Lower leg skin (tissue), 4 donors: Measurements from ENCODE around the gene NDE1. TPM values are rescaled to one million over a fixed set of nuclear protein-coding genes. Genes with fewer than 3 reads are reported as not detected.

ENCODE experiments used
- DNase-seq, 2 donors: peaks; one replicate each; pipeline ENCODE4 v3.0.0-alpha.2; 2019; ENCODE audit warnings: low spot score in 2 of 2
- H3K4me3 ChIP-seq: fragments of 200-600 bp; sonication (generic); 2 replicates; pipeline ENCODE4 v1.5.1; 2017; ENCODE audit warnings: mild to moderate bottlenecking, low read depth; ENCODE audit not compliant: poor library complexity, severe bottlenecking
- POLR2A ChIP-seq, 2 donors: fragments of 450-650 bp; IDR thresholded peaks; one replicate each; pipeline ENCODE4 v1.6.1; 2016 to 2017; ENCODE audit warnings: antibody characterized with exemption in 2 of 2, mild to moderate bottlenecking in 1 of 2, moderate library complexity in 1 of 2
- WGBS, 2 donors: methylation state at CpG; one replicate each; pipeline ENCODE4 v1.1.5; 2018; 5-methylcytosine and 5-hydroxymethylcytosine counted together
- intact Hi-C: fragments of 100-400 bp; cut with DNase I; formaldehyde crosslinking; loops from one replicate; pipeline ENCODE4 v1.15.0; 2023; ENCODE audit warnings: low total_unique reads
- total RNA-seq, 4 donors: library from RNA; depleted of rRNA; stranded (reverse); fragments of >200 nt; gene quantifications; one replicate each; pipeline ENCODE4 v1.1.0, GENCODE V29; 2016
- TF ChIP-seq, protein P1 (sequence below), 3 donors: fragments of 450-650 bp; IDR thresholded peaks; one replicate each; pipeline ENCODE4 v1.5.1; 2016; ENCODE audit warnings: antibody characterized with exemption in 3 of 3, mild to moderate bottlenecking in 3 of 3, moderate library complexity in 2 of 3

NDE1 gene
- total RNA-seq, 4 donors from 2014 or later = 69.8 to 184 (median 85.1) TPM

DNA sequence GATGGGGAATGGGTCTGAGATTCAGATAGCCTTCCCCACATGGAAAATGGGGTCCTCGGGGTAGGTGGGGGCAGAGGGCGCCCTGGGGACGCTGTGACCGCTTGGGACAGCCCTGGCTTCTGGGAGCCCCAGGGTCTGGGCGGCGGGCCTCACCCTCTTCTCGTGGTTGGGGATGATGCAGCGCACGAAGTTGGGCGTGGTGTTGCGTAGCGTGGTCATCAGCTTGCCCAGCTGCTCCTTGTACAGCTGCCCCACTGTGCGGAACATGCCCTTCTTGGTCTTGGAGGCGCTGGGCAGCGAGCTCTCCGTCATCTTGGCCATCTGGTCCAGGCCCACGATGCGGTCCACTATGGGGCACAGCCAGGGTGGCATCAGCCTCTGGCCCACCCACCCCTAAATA lies 99.9 kb downstream of the NDE1 start:
- no peak for DNase-seq
- 84 to 88% methylated on average over 18 of the region's 18 CpGs for WGBS, 2 donors
- intact Hi-C loops = no loop called here
- no peak overlapping the region for H3K4me3 ChIP-seq
- no peak for TF ChIP-seq POLR2A (IDR thresholded peaks at IDR 0.05)
- TF ChIP-seq, protein P1, sequence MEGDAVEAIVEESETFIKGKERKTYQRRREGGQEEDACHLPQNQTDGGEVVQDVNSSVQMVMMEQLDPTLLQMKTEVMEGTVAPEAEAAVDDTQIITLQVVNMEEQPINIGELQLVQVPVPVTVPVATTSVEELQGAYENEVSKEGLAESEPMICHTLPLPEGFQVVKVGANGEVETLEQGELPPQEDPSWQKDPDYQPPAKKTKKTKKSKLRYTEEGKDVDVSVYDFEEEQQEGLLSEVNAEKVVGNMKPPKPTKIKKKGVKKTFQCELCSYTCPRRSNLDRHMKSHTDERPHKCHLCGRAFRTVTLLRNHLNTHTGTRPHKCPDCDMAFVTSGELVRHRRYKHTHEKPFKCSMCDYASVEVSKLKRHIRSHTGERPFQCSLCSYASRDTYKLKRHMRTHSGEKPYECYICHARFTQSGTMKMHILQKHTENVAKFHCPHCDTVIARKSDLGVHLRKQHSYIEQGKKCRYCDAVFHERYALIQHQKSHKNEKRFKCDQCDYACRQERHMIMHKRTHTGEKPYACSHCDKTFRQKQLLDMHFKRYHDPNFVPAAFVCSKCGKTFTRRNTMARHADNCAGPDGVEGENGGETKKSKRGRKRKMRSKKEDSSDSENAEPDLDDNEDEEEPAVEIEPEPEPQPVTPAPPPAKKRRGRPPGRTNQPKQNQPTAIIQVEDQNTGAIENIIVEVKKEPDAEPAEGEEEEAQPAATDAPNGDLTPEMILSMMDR (IDR thresholded peaks at IDR 0.05) = no peak

GRCh38 chr16:15751940-15752339 lies 101.9 kb downstream of the NDE1 start:
- no peak overlapping the region for H3K4me3 ChIP-seq
- TF ChIP-seq, protein P1 (IDR thresholded peaks at IDR 0.05) = no peak
- 89 to 95% methylated on average over 7 of the region's 7 CpGs for WGBS, 2 donors
- DNase-seq = no peak
- intact Hi-C loops = no loop called here

DNA sequence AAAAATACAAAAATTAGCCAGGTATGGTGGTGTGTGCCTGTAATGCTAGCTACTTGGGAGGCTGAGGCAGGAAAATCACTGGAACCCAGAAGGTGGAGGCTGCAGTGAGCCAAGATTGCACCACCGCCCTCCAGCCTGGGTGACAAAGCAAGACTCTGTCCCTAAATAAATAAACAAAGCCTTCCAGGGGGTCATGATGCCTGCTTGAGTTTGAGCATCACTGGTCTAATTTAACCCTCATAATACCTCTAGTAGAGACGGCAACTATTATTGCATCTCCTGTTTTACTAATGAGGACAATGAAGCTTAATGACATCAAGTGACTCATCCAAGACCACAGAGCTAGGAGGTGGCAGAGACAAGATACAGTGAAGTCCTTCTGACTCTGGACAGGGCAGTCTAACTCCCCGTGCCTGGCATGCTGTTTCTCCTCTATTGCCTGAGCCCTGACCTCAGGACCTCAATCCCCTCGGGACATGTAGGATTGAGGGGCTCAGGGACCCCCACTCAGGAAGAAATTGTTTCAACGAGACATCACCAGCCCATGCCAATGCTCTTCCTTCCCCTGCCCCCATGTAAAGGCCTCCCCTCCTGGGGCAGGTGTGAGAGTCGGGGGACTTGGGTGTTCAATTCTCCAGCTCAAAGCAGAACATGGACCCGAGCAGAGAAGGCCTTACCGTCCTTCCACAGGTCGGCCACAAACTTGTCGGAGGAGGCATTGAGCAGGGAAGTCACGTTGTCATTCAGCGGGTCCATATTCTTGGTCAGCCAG lies 102.9 kb downstream of the NDE1 start:
- TF ChIP-seq POLR2A (IDR thresholded peaks at IDR 0.05) = no peak
- TF ChIP-seq, protein P1 (IDR thresholded peaks at IDR 0.05) = no peak
- 77 to 89% methylated on average over 12 of the region's 12 CpGs for WGBS, 2 donors
- intact Hi-C loops = no loop called here
- DNase-seq = no peak
- no peak overlapping the region for H3K4me3 ChIP-seq

DNA sequence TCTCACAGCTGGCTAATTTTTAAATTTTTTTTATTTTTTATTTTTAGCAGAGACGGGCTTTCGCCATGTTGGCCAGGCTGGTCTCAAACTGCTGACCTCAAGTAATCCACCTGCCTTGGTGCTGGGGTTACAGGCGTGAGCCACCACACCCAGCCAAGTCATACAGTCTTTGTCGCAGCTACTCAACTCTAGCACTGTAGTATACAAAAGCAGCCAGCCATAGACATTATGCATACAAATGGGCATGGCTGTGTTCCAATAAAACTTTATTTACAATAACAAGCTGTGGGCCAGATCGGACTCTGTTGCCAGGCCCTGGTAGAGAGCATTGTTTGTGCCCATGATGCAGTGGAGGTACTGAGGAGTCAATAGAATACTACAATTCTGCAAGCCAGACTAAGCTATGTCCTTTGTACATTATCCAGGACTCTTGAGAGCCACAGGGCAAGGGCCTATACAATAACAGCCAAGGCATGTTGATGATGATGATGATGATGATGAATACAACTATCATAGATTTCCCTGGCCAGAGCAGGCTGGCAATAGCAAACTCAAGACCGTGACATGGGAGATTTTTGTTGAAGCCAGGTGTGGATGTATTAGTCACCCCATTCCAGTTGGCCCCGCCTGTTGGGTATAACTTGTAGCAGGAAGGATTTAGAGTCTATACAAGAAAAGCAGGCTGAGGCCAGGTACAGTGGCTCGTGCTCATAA lies 104.9 kb downstream of the NDE1 start:
- no peak for DNase-seq
- TF ChIP-seq, protein P1 (IDR thresholded peaks at IDR 0.05) = no peak
- no peak for TF ChIP-seq POLR2A (IDR thresholded peaks at IDR 0.05)
- no peak overlapping the region for H3K4me3 ChIP-seq
- WGBS, 2 donors = 80 to 86% methylated on average over 8 of the region's 8 CpGs
- intact Hi-C loops = no loop called here

DNA sequence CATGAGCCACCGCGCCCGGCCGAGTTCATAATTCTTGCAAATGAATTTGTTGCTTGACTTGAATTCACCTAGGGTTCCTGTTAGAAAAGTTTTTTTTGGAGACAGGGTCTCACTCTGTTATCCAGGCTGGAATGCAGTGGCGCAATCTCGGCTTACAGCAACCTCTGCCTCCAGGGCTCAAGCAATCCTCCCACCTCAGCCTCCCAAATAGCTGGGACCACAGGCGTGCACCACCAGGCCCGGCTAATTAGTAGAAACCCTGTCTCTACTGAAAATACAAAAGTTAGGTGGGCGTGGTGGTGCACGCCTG lies 107.0 kb downstream of the NDE1 start:
- TF ChIP-seq, protein P1 (IDR thresholded peaks at IDR 0.05) = no peak
- no peak for TF ChIP-seq POLR2A (IDR thresholded peaks at IDR 0.05)
- 76 to 82% methylated on average over 10 of the region's 10 CpGs for WGBS, 2 donors
- no peak overlapping the region for H3K4me3 ChIP-seq
- no peak for DNase-seq
- intact Hi-C loops = no loop called here
